GM23338 (cell line): ENCODE measurements around the gene BANF1. TPM values are rescaled to one million over a fixed set of nuclear protein-coding genes. Genes with fewer than 3 reads are reported as not detected.

ENCODE experiments used
- ATAC-seq: fragments of 200-7000 bp; cut with Tn5 transposase; 3 replicates; pipeline ENCODE4 v1.9.1; 2020
- DNase-seq: peaks from one replicate; pipeline ENCODE4 v3.0.0-alpha.2; 2015; ENCODE audit warnings: low spot score
- H2AFZ ChIP-seq: fragments of 200-600 bp; sonication (generic); 2 replicates; pipeline ENCODE4 v1.8.0; 2016; ENCODE audit warnings: antibody characterized with exemption, mild to moderate bottlenecking, moderate library complexity
- H3F3A ChIP-seq: fragments of 200-600 bp; sonication (generic); replicated peaks from 2 replicates; pipeline ENCODE4 v1.8.0; 2017; ENCODE audit warnings: antibody characterized with exemption, mixed run types, low read depth
- H3K27ac ChIP-seq: fragments of 200-600 bp; sonication (generic); 2 replicates; pipeline ENCODE4 v1.6.1; 2016; ENCODE audit warnings: low read depth
- H3K27me3 ChIP-seq: fragments of 200-600 bp; sonication (generic); 2 replicates; pipeline ENCODE4 v1.8.0; 2016; ENCODE audit warnings: mild to moderate bottlenecking, mixed run types, moderate library complexity; ENCODE audit not compliant: insufficient read depth
- H3K36me3 ChIP-seq: fragments of 200-600 bp; sonication (generic); 2 replicates; pipeline ENCODE4 v1.8.0; 2016; ENCODE audit warnings: mild to moderate bottlenecking; ENCODE audit not compliant: insufficient read depth
- H3K4me1 ChIP-seq: fragments of 200-600 bp; sonication (generic); 2 replicates; pipeline ENCODE4 v1.8.0; 2016; ENCODE audit warnings: mild to moderate bottlenecking, moderate library complexity; ENCODE audit not compliant: insufficient read depth
- H3K4me2 ChIP-seq: fragments of 200-600 bp; sonication (generic); 2 replicates; pipeline ENCODE4 v1.7.1; 2017; ENCODE audit warnings: mixed run types
- H3K4me3 ChIP-seq: fragments of 200-600 bp; sonication (generic); 2 replicates; pipeline ENCODE4 v1.6.1; 2016; ENCODE audit warnings: mixed run types
- H3K79me2 ChIP-seq: fragments of 200-600 bp; sonication (generic); replicated peaks from 2 replicates; pipeline ENCODE4 v1.8.0; 2017; ENCODE audit warnings: mild to moderate bottlenecking; ENCODE audit not compliant: insufficient read depth
- H3K9me2 ChIP-seq: fragments of 200-600 bp; sonication (generic); 2 replicates; pipeline ENCODE4 v1.8.0; 2017; ENCODE audit not compliant: insufficient read depth
- H4K20me1 ChIP-seq: fragments of 200-600 bp; sonication (generic); replicated peaks from 2 replicates; pipeline ENCODE4 v1.8.0; 2017; ENCODE audit warnings: mild to moderate bottlenecking; ENCODE audit not compliant: insufficient read depth
- H3K27ac Mint-ChIP-seq: 2 replicates; pipeline ENCODE4 v1.8.0; 2020; ENCODE audit warnings: inconsistent platforms, mild to moderate bottlenecking, moderate library complexity, mixed read lengths
- H3K27me3 Mint-ChIP-seq: 3 replicates; pipeline ENCODE4 v1.8.0; 2022; ENCODE audit warnings: low read depth, mild to moderate bottlenecking, moderate library complexity, mixed read lengths, inconsistent platforms; ENCODE audit not compliant: insufficient read depth, poor library complexity
- H3K36me3 Mint-ChIP-seq: 3 replicates; pipeline ENCODE4 v1.8.0; 2021; ENCODE audit warnings: low read depth, mild to moderate bottlenecking, inconsistent platforms, moderate library complexity, mixed read lengths
- H3K4me1 Mint-ChIP-seq: 3 replicates; pipeline ENCODE4 v1.8.0; 2020; ENCODE audit warnings: mild to moderate bottlenecking, inconsistent platforms, mixed read lengths
- H3K4me3 Mint-ChIP-seq: 3 replicates; pipeline ENCODE4 v1.8.0; 2021; ENCODE audit warnings: moderate library complexity, mild to moderate bottlenecking, inconsistent platforms, mixed read lengths
- H3K9me3 Mint-ChIP-seq: 3 replicates; pipeline ENCODE4 v1.8.0; 2020; ENCODE audit warnings: moderate library complexity, mild to moderate bottlenecking, inconsistent platforms, mixed read lengths
- CREB1 ChIP-seq: fragments of 250-450 bp; sonication (Bioruptor Pico); IDR thresholded peaks from 2 replicates; pipeline ENCODE4 v1.5.0; 2020; ENCODE audit warnings: low read depth, mild to moderate bottlenecking, moderate library complexity
- EZH2 ChIP-seq: fragments of 200-600 bp; sonication (generic); IDR thresholded peaks from one replicate; pipeline ENCODE4 v1.8.0; 2017; ENCODE audit warnings: antibody characterized with exemption, mild to moderate bottlenecking, low read depth; ENCODE audit not compliant: unreplicated experiment
- EZH2phosphoT487 ChIP-seq: fragments of 200-600 bp; sonication (generic); IDR thresholded peaks from one replicate; pipeline ENCODE4 v1.8.1; 2018; ENCODE audit warnings: antibody characterized with exemption; ENCODE audit not compliant: unreplicated experiment
- JUNB ChIP-seq: IDR thresholded peaks from one replicate; pipeline ENCODE4 v1.6.1; 2016; ENCODE audit warnings: antibody characterized with exemption; ENCODE audit not compliant: unreplicated experiment
- NANOG ChIP-seq: IDR thresholded peaks from 2 replicates; pipeline ENCODE4 v1.6.1; 2016; ENCODE audit warnings: antibody characterized with exemption, borderline replicate concordance
- POLR2AphosphoS5 ChIP-seq: IDR thresholded peaks from 2 replicates; pipeline ENCODE4 v1.6.1; 2016; ENCODE audit warnings: antibody characterized with exemption, low read depth
- REST ChIP-seq: IDR thresholded peaks from one replicate; pipeline ENCODE4 v1.6.1; 2018; ENCODE audit warnings: antibody characterized with exemption; ENCODE audit not compliant: unreplicated experiment
- STAT1 ChIP-seq: IDR thresholded peaks from one replicate; pipeline ENCODE4 v1.6.1; 2016; ENCODE audit warnings: antibody characterized with exemption; ENCODE audit not compliant: unreplicated experiment
- ZNF114 ChIP-seq: fragments of 250-450 bp; sonication (Bioruptor Pico); IDR thresholded peaks from 2 replicates; pipeline ENCODE4 v1.5.0; 2020; ENCODE audit warnings: mild to moderate bottlenecking, moderate library complexity
- ZNF331 ChIP-seq: fragments of 250-450 bp; sonication (Bioruptor Pico); IDR thresholded peaks from 2 replicates; pipeline ENCODE4 v1.5.0; 2020; ENCODE audit warnings: low read depth, mild to moderate bottlenecking, moderate library complexity
- polyA plus RNA-seq: library from polyadenylated mRNA; unstranded; fragments of >200 nt; fragmentation: Nextera tagmentation; extraction: Ambion mirVana; gene quantifications from 2 replicates; pipeline ENCODE4 v1.2.1, GENCODE V29; 2016
- total RNA-seq: library from RNA; depleted of rRNA; stranded (reverse); fragments of >200 nt; shearing (Covaris generic); gene quantifications from 2 replicates; pipeline ENCODE4 v1.2.3, GENCODE V29; 2014
- TF ChIP-seq, protein P1 (sequence below): IDR thresholded peaks from 2 replicates; pipeline ENCODE4 v1.6.1; 2016; ENCODE audit warnings: antibody characterized with exemption
- TF ChIP-seq, protein P2 (sequence below): fragments of 250-450 bp; sonication (Bioruptor Pico); IDR thresholded peaks from 2 replicates; pipeline ENCODE4 v1.5.0; 2020; ENCODE audit warnings: mild to moderate bottlenecking, moderate library complexity

Gene BANF1
- total and polyA plus RNA-seq, 2 experiments from 2014 or later = 58.2 to 765 TPM

DNA sequence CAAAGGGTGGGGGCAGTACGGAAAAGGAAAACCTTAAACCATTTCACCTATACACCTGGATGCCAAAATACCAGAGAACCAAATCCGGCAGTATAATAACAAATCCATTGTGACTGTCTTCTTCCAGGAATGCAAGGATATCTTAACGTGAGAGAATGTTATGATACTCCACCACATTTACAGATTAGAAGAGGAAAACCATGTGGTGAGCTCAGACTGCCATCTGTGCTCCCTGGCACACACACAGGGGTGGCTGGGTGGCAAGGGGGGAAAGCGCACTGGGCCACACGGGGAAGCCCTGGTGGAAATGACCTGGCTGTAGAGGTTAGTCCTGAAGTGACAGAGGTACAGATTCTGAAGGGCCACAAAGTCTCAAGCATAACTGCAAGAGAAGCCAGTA is 10.2 kb upstream of the BANF1 start (continued):
- TF ChIP-seq CREB1 (CRISPR knock-in tag) (no peak), ZNF331 (CRISPR knock-in tag) (no peak), EZH2 (no peak), POLR2AphosphoS5 (no peak), NANOG (no peak), EZH2phosphoT487 (no peak), JUNB (no peak), ZNF114 (CRISPR knock-in tag) (no peak)
- TF ChIP-seq, protein P1, sequence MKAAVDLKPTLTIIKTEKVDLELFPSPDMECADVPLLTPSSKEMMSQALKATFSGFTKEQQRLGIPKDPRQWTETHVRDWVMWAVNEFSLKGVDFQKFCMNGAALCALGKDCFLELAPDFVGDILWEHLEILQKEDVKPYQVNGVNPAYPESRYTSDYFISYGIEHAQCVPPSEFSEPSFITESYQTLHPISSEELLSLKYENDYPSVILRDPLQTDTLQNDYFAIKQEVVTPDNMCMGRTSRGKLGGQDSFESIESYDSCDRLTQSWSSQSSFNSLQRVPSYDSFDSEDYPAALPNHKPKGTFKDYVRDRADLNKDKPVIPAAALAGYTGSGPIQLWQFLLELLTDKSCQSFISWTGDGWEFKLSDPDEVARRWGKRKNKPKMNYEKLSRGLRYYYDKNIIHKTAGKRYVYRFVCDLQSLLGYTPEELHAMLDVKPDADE = no peak

GRCh38 chr11:65997286-65997685 is 5.0 kb upstream of the BANF1 start:
- H2AFZ ChIP-seq = no peak overlapping the region
- no peaks in the 10 kb centered on the region for H3K27me3 ChIP-seq
- H3K4me3 ChIP-seq = no peak overlapping the region
- H3K4me2 ChIP-seq = no peak overlapping the region
- no peak overlapping the region for H3K27ac Mint-ChIP-seq
- DNase-seq (no peak), ATAC-seq (no peak)
- H3K4me1 Mint-ChIP-seq = peaks cover 3% of the 10 kb centered on the region
- H3K27ac ChIP-seq = no peak overlapping the region
- peaks cover 17% of the 10 kb centered on the region for H3K36me3 ChIP-seq
- H3K9me3 Mint-ChIP-seq = no peaks in the 10 kb centered on the region
- H4K20me1 ChIP-seq = no peaks in the 10 kb centered on the region
- peaks cover 21% of the 10 kb centered on the region for H3K79me2 ChIP-seq
- no peaks in the 10 kb centered on the region for H3K9me2 ChIP-seq
- no peak overlapping the region for H3K4me3 Mint-ChIP-seq
- H3F3A ChIP-seq = peaks cover 6% of the 10 kb centered on the region; the same call in 1 of the 2 replicates
- H3K27me3 Mint-ChIP-seq = peaks cover 9% of the 10 kb centered on the region
- peaks cover 50% of the 10 kb centered on the region for H3K36me3 Mint-ChIP-seq
- H3K4me1 ChIP-seq = peaks cover 4% of the 10 kb centered on the region; the same call in 1 of the 2 replicates
- TF ChIP-seq ZNF331 (CRISPR knock-in tag) (no peak), NANOG (no peak), STAT1 (no peak), REST (no peak)
- TF ChIP-seq, protein P2, sequence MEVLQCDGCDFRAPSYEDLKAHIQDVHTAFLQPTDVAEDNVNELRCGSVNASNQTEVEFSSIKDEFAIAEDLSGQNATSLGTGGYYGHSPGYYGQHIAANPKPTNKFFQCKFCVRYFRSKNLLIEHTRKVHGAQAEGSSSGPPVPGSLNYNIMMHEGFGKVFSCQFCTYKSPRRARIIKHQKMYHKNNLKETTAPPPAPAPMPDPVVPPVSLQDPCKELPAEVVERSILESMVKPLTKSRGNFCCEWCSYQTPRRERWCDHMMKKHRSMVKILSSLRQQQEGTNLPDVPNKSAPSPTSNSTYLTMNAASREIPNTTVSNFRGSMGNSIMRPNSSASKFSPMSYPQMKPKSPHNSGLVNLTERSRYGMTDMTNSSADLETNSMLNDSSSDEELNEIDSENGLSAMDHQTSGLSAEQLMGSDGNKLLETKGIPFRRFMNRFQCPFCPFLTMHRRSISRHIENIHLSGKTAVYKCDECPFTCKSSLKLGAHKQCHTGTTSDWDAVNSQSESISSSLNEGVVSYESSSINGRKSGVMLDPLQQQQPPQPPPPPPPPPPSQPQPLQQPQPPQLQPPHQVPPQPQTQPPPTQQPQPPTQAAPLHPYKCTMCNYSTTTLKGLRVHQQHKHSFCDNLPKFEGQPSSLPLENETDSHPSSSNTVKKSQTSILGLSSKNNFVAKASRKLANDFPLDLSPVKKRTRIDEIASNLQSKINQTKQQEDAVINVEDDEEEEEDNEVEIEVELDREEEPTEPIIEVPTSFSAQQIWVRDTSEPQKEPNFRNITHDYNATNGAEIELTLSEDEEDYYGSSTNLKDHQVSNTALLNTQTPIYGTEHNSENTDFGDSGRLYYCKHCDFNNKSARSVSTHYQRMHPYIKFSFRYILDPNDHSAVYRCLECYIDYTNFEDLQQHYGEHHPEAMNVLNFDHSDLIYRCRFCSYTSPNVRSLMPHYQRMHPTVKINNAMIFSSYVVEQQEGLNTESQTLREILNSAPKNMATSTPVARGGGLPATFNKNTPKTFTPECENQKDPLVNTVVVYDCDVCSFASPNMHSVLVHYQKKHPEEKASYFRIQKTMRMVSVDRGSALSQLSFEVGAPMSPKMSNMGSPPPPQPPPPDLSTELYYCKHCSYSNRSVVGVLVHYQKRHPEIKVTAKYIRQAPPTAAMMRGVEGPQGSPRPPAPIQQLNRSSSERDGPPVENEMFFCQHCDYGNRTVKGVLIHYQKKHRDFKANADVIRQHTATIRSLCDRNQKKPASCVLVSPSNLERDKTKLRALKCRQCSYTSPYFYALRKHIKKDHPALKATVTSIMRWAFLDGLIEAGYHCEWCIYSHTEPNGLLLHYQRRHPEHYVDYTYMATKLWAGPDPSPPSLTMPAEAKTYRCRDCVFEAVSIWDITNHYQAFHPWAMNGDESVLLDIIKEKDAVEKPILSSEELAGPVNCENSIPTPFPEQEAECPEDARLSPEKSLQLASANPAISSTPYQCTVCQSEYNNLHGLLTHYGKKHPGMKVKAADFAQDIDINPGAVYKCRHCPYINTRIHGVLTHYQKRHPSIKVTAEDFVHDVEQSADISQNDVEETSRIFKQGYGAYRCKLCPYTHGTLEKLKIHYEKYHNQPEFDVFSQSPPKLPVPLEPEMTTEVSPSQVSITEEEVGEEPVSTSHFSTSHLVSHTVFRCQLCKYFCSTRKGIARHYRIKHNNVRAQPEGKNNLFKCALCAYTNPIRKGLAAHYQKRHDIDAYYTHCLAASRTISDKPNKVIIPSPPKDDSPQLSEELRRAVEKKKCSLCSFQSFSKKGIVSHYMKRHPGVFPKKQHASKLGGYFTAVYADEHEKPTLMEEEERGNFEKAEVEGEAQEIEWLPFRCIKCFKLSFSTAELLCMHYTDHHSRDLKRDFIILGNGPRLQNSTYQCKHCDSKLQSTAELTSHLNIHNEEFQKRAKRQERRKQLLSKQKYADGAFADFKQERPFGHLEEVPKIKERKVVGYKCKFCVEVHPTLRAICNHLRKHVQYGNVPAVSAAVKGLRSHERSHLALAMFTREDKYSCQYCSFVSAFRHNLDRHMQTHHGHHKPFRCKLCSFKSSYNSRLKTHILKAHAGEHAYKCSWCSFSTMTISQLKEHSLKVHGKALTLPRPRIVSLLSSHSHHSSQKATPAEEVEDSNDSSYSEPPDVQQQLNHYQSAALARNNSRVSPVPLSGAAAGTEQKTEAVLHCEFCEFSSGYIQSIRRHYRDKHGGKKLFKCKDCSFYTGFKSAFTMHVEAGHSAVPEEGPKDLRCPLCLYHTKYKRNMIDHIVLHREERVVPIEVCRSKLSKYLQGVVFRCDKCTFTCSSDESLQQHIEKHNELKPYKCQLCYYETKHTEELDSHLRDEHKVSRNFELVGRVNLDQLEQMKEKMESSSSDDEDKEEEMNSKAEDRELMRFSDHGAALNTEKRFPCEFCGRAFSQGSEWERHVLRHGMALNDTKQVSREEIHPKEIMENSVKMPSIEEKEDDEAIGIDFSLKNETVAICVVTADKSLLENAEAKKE = no peak
- TF ChIP-seq, protein P1 = no peak
